GM19324 (cell line): Measurements from ENCODE around the gene ZAP70.

Source experiments
- ATAC-seq: cut with Tn5 transposase; IDR thresholded peaks from one replicate; pipeline ENCODE4 v1.9.1; 2021; ENCODE audit warnings: mild to moderate bottlenecking, moderate library complexity; ENCODE audit not compliant: unreplicated experiment, low FRiP score

Gene ZAP70

DNA sequence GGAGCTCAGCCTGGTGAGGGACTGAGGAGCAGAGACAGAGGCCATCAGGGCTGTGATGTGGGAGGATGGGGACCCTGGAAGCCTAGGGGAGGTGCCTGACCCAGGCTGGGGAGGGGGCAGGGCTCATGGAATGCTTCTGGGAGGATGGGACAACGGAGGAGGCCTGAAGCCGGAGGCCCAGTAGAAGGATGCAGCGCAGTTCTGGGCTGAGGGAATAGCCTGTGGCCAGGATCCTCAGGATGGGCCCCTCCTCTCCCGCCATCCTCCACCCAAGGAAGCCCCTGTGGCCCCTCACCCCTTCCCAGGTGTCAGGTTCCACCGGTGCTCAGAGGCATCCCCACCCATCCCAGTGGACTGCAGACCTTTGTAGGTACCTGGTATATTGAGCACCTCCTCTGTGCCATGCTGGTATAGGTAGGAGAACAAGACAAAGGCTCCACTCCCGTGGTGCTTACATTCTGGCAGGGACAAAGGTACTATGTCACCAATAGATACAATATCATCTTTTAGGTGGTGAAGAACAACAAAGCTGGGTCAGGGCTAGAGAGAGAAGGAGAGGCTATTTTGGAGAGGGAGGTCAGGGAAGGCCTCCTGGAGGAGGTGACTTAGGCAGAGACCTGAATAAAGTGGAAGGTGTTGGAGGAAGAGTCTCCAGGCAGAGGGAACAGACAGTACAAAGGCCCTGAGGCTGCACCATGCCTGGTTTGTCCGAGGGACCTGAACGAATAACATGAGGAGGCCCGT, 2.7 kb downstream of the ZAP70 start:
- ATAC-seq, result no peak

- ATAC-seq, result no peak
Observed at GRCh38 chr2:97716695-97717612, 3.6 kb downstream of the ZAP70 start.

GRCh38 chr2:97717613-97717995, 4.2 kb downstream of the ZAP70 start:
- ATAC-seq, result no peak

- ATAC-seq, result no peak
Observed at GRCh38 chr2:97718051-97718882, 4.9 kb downstream of the ZAP70 start.

DNA sequence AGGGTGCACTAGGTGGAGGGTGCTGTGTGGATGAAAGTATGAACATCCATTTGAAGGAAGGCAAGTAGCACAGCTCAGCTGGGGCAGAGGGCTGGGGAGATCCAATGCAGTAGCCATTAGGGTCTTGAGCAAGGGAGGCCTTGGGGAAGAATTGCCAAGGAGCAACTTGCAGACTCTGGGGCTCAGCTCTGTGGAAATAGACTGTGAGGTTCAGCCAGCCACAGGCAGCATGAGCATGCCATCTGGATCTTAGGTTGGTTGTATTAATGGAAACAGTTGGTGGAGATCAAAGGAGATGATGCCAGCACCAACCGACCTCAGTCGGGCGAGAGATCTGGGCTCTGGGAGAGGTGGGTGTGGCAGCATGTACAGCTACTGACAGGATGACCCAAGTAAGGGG, 5.6 kb downstream of the ZAP70 start:
- no peak for ATAC-seq

GRCh38 chr2:97719362-97720155, 6.2 kb downstream of the ZAP70 start:
- ATAC-seq, result no peak

DNA sequence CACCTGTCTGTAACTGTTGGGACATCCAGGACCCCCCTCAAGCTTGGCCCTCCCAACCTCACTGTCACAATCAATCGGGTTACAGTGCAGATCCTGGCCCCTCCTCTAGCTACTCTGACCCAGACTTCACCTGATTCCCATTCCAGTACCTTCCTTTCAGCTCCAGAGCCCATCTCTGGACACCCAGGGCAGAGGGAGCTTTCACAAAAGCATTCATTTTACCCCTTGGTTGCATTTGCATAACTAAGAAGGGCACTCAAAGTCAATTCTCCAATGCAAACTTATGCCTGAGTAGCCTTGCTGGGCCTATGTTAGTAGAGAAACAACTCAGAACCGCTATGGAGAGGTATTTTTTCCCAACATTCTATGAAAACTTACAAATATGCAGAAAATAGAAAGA, 7.4 kb downstream of the ZAP70 start:
- ATAC-seq, result no peak

DNA sequence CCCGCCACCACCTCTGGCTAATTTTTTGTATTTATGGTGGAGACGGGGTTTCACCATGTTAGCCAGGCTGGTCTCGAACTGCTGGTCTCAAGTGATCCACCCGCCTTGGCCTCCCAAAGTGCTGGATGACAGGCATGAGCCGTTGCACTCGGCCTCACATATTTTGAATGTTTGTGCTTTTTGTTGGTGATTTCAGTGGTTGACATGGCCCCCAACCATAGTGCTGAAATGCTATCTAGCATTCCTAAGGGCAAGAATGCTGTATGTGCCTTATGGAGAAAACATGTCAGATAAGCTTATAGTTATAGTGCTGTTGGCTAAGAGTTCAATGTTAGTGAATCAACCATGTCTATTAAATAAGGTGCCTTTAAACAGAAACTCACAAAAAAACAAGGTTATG, 8.9 kb downstream of the ZAP70 start:
- no peak for ATAC-seq

DNA sequence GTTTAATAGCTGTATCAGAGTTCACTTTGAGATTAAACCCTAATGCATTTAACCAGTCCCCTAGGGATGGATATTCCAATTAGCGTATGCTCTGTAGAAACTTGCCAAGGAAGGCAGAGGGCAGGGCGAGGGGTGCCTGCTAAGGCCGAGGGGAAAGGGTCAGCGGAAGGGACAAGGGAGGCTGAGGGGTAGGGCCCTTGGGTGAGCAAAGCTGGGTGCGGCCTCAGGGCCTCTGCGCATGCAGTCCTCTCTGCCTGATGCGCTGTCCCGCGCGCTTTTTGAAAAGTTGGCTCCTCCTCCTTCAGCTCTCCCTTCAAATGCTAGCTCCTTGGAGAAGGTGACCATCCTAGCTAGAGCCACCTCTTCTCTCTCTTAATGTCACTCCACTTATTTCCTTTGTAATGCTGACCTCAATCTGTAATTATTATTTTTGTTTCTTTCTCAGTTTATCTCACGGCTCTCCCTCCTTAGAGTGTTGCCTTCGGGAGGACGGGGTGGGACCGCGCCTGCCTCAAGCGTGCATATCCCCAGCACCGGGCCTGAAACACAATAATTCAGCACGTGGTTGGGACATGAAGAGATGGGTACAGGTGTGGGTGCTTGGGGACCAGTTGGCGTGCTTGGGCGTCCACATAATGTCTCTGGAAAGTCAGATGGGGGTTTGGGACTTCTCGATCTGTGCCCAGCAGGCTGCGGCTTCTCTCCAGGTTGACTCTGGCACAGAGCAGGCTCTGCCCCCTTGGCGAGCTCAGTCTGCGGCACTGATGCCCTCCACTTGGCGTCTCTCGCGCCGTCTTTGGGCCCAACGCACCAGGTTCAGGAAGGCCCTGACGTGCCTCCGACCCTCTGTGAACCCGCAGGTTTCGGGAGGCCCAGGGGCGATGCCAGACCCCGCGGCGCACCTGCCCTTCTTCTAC, 10.0 kb downstream of the ZAP70 start:
- ATAC-seq, result no peak

GRCh38 chr2:97724073-97724410, 10.7 kb downstream of the ZAP70 start:
- no peak for ATAC-seq

GRCh38 chr2:97724501-97724900, 11.1 kb downstream of the ZAP70 start:
- no peak for ATAC-seq

DNA sequence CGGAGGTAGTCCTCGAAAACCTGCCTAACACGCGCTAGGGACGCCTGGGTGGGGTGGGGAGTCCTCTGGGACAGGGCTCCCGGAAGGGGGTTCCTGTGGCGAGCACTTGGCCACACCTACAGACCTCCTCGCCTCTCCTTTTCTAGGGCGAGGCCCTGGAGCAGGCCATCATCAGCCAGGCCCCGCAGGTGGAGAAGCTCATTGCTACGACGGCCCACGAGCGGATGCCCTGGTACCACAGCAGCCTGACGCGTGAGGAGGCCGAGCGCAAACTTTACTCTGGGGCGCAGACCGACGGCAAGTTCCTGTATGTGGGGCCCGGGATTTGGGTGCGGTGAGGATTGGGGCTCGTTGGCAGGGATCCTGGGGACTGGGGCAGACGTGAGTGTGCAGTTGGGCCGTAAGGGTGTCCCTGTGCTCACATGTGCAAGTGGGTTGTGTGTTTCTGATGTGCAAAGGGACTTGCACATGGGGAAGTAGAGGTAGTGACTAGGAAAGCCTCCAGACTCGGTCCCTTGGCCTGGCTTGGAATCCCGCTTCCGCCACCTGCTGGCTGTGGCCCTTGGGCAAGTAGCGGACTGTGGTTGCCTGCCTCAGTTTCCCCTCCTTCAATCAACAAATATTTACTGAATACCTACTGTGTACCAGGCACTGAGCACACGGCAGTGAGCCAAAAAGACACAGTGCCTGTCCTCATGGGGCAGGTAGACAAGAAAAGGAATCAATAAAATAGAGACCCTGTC, 11.7 kb downstream of the ZAP70 start:
- ATAC-seq, result no peak

GRCh38 chr2:97726261-97727064, 13.1 kb downstream of the ZAP70 start:
- no peak for ATAC-seq

GRCh38 chr2:97727296-97727695, 13.9 kb downstream of the ZAP70 start:
- no peak for ATAC-seq

GRCh38 chr2:97728091-97728731, 14.8 kb downstream of the ZAP70 start:
- no peak for ATAC-seq

DNA sequence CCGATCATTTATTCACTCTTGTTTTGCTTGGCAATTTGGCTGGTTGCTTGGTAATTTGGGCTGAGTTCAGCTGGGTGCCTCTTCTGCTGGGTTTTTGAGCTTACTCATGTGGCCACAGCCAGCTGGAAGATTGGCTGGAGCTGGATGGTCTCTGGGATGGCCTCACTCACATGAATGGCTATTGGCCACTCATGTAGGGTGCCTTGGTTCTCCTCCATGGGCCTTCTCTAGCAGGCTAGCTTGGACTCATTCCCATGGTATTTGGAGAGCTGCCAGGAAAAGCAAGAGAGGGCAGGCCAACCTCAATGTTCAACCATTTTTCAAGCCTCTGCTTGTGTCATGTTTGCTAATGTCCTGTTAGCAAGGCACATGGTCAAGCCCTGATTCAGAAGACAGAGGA, 16.9 kb downstream of the ZAP70 start:
- no peak for ATAC-seq

- ATAC-seq, result no peak
Observed at GRCh38 chr2:97731274-97732020, 18.1 kb downstream of the ZAP70 start.
